HG03520 (cell line): Measurements from ENCODE around the gene UNC13D.
"Not testable (repeated sequence)": the region's sequence is repeated elsewhere in the genome, so short reads cannot be mapped to it uniquely, and the experiment has no call there.

Source experiments
- ATAC-seq: cut with Tn5 transposase; IDR thresholded peaks from one replicate; pipeline ENCODE4 v1.9.1; 2021; ENCODE audit warnings: mild to moderate bottlenecking, moderate library complexity; ENCODE audit not compliant: unreplicated experiment

UNC13D gene

GRCh38 chr17:75822119-75822799, 21.9 kb downstream of the UNC13D start:
- ATAC-seq, result no peak

DNA sequence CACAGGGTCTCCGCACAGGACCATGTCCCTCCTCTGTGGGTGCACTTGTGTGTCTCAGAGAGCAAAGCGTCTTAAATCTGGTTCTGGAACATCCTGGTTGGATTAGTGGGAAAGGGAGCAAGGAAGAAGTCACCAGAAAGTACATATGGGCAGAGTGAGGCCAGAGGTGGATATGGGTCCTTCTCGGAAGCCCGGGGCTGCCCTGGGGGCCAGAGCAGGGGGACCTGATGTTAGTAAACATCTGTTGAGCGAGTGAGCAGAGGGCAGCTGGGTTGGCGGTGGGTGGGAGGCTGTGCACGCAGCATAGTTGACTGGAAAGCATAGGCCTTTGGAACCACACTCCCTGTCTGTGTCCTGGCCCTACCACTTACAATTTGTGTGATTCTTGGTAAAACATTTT, 22.7 kb downstream of the UNC13D start:
- no peak for ATAC-seq

GRCh38 chr17:75820094-75821080, 23.8 kb downstream of the UNC13D start:
- ATAC-seq, result no peak

GRCh38 chr17:75819678-75820077, 24.5 kb downstream of the UNC13D start:
- no peak for ATAC-seq

- ATAC-seq, result no peak
Measured at GRCh38 chr17:75819116-75819515, 25.1 kb downstream of the UNC13D start.

- no peak for ATAC-seq
Measured at GRCh38 chr17:75818326-75818885, 25.8 kb downstream of the UNC13D start.

DNA sequence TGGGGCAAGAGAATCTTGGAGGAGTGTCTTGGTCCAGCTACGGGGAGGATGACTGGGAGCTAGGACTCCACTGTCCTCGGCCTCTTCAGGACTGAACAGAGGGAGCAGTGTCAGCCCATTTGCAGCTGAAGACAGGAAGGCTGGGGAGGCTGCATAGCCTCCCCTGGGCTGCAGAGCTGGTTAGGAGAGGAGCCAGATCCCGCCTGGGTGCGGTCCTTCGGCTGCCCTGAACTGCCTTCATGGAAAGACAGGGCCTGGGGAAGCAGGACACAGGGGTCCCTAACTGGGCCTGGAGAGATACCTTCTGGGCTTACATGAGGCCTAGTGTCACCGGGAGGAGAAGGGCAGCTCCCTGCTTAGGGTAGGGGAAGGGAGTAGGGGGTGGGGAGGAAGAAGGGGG, 26.6 kb downstream of the UNC13D start:
- no peak for ATAC-seq

DNA sequence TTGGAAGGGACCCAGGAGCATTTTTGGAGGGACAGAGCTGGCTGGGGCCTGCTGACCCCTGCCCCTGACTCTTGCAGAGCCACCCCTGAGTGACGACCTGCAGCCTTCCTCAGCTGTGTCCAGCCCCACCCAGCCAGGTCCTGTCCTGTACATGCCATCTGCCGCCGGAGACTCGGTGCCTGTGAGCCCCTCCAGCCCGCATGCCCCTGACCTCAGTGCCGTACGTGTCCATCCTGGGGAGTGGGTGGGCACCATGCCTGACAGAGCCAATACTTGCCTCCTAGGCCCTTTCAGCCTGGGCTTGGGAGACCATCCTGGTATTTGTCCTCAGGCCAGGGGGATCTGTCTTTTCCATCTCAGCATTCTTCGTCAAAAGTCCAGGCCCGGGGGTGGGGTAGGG, 27.5 kb downstream of the UNC13D start:
- ATAC-seq, result no peak

- no peak for ATAC-seq
Measured at GRCh38 chr17:75815399-75815798, 28.8 kb downstream of the UNC13D start.

- ATAC-seq, result no peak
Measured at GRCh38 chr17:75814900-75815373, 29.3 kb downstream of the UNC13D start.

GRCh38 chr17:75814021-75814395, 30.2 kb downstream of the UNC13D start:
- ATAC-seq, result no peak

- ATAC-seq, result no peak
Measured at GRCh38 chr17:75813081-75814020, 30.9 kb downstream of the UNC13D start.

DNA sequence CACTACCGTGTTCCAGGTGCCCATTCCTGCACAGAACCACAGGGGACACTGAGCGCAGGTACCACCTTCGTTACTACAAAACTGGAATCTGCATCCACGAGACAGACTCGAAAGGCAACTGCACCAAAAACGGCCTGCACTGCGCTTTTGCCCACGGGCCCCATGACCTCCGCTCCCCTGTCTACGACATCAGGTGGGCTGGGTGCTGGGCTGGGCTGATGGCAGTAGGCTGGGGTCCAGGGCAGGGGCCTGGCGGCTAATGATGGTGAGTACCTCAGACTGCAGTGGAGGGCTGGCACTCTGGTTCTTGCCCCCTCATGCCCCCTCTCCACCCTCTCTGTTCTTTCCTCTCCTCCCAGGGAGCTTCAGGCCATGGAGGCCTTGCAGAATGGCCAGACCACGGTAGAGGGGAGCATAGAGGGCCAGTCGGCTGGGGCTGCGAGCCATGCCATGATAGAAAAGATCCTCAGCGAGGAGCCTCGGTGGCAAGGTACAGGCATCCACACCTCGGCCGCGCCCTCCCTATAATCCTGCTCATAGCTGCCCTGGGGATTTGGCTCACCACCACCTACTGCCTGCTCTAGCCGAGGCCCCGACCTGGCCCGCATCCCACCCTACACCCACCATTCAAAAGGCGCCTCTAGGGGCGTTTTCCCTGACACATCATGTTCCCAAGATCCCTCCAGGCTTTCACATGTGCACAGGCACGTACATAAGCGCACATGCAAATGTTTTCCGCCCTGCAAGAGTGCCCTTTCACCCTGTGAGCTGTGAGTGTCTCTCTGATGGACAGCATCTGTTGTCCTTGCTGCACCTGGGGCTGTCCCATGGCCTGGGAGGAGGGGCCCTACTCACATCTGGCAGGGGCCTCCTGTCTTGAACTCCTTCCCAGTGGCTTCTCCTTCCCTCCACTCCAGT, 31.8 kb downstream of the UNC13D start:
- no peak for ATAC-seq

DNA sequence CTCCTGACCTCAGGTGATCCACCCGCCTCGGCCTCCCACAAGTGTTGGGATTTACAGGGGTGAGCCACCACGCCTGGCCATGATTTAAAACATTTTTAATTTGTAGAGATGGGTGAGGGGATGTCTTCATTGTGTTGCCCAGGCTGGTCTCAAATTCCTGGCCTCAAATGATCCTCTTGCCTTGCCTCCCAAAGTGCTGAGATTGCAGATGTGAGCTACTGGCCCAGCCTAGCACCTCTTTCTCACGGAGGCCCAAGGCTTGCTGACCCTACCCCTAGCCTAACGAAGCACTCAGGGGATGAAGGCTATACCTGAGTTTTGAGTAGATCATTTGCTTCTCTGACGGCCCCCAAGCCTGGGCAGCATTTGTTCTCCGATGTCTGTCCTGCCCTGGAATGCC, 33.0 kb downstream of the UNC13D start:
- no peak for ATAC-seq

GRCh38 chr17:75810756-75811155, 33.4 kb downstream of the UNC13D start:
- not testable (repeated sequence) for ATAC-seq

DNA sequence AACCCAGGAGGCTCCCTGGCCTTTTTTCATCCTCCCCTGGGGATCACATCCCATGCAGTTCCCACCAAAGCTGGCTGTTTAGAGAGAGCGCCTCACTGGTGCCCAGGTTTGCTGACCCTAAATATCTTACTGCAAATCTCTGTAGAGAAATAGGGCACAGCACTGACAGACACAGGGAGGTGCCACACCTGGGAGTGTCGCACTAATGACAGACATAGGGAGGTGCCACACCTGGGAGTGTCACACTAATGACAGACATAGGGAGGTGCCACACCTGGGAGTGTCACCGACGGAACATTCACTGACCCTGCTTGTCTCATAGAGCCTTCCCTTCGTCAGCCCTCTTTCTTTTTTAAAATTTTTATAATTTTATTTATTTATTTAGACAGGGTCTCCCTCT, 34.0 kb downstream of the UNC13D start:
- ATAC-seq, result no peak

GRCh38 chr17:75809631-75810111, 34.5 kb downstream of the UNC13D start:
- ATAC-seq, result no peak

- no peak for ATAC-seq
Measured at GRCh38 chr17:75808905-75809621, 35.1 kb downstream of the UNC13D start.

DNA sequence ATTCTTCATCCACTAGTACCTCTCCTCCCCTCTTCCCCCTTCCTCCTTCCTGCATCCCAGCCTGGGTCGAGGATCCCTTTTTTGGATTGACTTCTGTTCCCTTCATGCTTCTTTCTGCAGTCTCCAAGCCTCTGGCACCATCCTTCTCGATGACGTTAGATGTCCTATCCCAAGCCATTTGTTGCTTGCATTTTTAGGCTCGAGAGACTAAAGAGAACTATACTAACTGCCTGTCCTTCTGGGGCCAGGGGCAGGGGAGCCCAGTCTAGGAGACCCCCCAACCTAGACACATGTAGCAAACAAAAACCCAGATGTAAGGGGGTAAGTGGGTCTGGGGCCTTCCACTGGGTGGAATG, 35.7 kb downstream of the UNC13D start:
- ATAC-seq, result no peak
